Vagina (tissue), 2 donors: ENCODE results near the gene CASQ2. TPM values are rescaled to one million over a fixed set of nuclear protein-coding genes. Genes with fewer than 3 reads are reported as not detected.

Experiments
- DNase-seq, 2 donors: peaks; one replicate each; pipeline ENCODE4 v3.0.0-alpha.2; 2017; ENCODE audit errors: extremely low spot score in 2 of 2
- H3K27ac ChIP-seq: fragments of 200-600 bp; sonication (generic); one replicate; pipeline ENCODE4 v1.5.1; 2019
- H3K27me3 ChIP-seq: fragments of 200-600 bp; sonication (generic); one replicate; pipeline ENCODE4 v1.5.1; 2019
- H3K36me3 ChIP-seq, 2 donors: fragments of 200-600 bp; sonication (generic); one replicate each; pipeline ENCODE4 v1.5.1; 2017 to 2019
- H3K4me1 ChIP-seq: fragments of 200-600 bp; sonication (generic); one replicate; pipeline ENCODE4 v1.5.1; 2019
- H3K4me3 ChIP-seq, 2 donors: fragments of 200-600 bp; sonication (generic); 1 replicate in 1 of 2; 2 replicates in 1 of 2; pipeline ENCODE4 v1.5.1; 2016 to 2019
- H3K9me3 ChIP-seq: fragments of 200-600 bp; sonication (generic); one replicate; pipeline ENCODE4 v1.5.1; 2019
- POLR2A ChIP-seq, 2 donors: fragments of 450-650 bp; IDR thresholded peaks; one replicate each; pipeline ENCODE4 v1.6.1; 2017; ENCODE audit warnings: antibody characterized with exemption in 2 of 2, mild to moderate bottlenecking in 2 of 2, moderate library complexity in 2 of 2
- POLR2AphosphoS5 ChIP-seq, 2 donors: sonication (generic); formaldehyde crosslinking; IDR thresholded peaks; one replicate each; pipeline ENCODE4 v1.9.0; 2017; ENCODE audit warnings: antibody characterized with exemption in 2 of 2, mild to moderate bottlenecking in 2 of 2, low read depth in 1 of 2; ENCODE audit not compliant: insufficient read depth in 1 of 2
- intact Hi-C: fragments of 100-400 bp; cut with DNase I; formaldehyde crosslinking; loops from one replicate; pipeline ENCODE4 v1.15.1; 2023
- total RNA-seq: library from RNA; depleted of rRNA; stranded (reverse); fragments of >200 nt; gene quantifications from one replicate; pipeline ENCODE4 v1.2.3, GENCODE V29; 2016
- TF ChIP-seq, protein P1 (sequence below), 3 experiments: fragments of 450-650 bp in 2 of 3; fragments of 200-600 bp in 1 of 3; sonication (generic) in 1 of 3; IDR thresholded peaks; one replicate each; pipeline ENCODE4 v1.5.1; 2017 to 2019; ENCODE audit warnings: antibody characterized with exemption in 3 of 3, mild to moderate bottlenecking in 2 of 3, moderate library complexity in 2 of 3

The CASQ2 gene
- total RNA-seq, 1 donor from 2014 or later: 3.2 TPM

DNA sequence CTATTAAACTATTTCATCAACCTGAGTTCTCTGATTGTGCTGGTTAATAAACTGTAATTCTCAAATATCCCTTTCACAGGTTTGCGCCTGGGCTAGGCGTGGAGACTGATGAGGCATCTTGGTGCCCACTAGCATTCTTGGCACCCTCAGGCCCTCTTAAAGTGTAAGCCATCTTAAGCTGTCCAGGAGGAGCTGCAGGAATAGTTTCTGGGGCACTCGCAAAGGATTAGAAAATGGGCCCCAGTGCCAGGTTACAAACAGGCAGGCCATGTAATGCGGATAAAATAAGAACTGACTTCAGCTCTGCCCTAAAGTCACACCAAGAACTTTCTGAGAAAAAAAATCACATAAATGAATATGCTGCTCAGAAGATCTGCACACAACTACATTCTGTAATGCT, 1.1 kb downstream of the CASQ2 start:
- Histone ChIP-seq H3K4me3 (peak overlapping the region in 1 of 2 donors; percentile 7), H3K36me3 (no peaks in the 10 kb centered on the region), H3K4me1 (peaks cover 7% of the 10 kb centered on the region), H3K27me3 (no peaks in the 10 kb centered on the region), H3K27ac (no peak overlapping the region), H3K9me3 (no peaks in the 10 kb centered on the region)
- DNase-seq: no peak
- TF ChIP-seq POLR2AphosphoS5 (IDR thresholded peaks at IDR 0.05; ENCODE audit: insufficient read depth in 1 of 2, low read depth in 1 of 2) (no peak), POLR2A (IDR thresholded peaks at IDR 0.05) (no peak)
- TF ChIP-seq, protein P1, sequence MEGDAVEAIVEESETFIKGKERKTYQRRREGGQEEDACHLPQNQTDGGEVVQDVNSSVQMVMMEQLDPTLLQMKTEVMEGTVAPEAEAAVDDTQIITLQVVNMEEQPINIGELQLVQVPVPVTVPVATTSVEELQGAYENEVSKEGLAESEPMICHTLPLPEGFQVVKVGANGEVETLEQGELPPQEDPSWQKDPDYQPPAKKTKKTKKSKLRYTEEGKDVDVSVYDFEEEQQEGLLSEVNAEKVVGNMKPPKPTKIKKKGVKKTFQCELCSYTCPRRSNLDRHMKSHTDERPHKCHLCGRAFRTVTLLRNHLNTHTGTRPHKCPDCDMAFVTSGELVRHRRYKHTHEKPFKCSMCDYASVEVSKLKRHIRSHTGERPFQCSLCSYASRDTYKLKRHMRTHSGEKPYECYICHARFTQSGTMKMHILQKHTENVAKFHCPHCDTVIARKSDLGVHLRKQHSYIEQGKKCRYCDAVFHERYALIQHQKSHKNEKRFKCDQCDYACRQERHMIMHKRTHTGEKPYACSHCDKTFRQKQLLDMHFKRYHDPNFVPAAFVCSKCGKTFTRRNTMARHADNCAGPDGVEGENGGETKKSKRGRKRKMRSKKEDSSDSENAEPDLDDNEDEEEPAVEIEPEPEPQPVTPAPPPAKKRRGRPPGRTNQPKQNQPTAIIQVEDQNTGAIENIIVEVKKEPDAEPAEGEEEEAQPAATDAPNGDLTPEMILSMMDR (IDR thresholded peaks at IDR 0.05): no peak
- intact Hi-C loops: no loop called here

DNA sequence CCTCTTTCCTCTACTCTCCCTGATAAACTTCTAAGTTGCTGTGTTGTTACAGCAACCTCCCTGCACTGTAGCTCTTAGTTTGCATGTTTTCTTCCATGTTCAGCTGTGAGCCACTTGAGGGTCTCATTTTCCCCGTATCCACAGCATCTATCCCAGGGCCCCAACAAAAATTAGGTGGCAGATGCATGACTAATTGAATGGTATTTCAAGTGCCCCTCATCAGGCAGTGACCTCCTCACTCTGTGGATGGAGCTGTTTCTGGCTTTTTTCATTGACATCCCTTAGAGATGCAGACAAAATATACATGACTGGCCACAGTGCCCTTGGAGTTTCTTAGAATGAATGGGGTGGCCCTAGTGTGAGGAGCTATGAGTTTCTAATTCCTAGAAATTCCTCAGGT, 3.4 kb downstream of the CASQ2 start:
- intact Hi-C loops: no loop called here
- TF ChIP-seq POLR2AphosphoS5 (IDR thresholded peaks at IDR 0.05; ENCODE audit: insufficient read depth in 1 of 2, low read depth in 1 of 2) (no peak), POLR2A (IDR thresholded peaks at IDR 0.05) (no peak)
- TF ChIP-seq, protein P1 (IDR thresholded peaks at IDR 0.05): no peak
- no peak overlapping the region for H3K4me3 ChIP-seq

DNA sequence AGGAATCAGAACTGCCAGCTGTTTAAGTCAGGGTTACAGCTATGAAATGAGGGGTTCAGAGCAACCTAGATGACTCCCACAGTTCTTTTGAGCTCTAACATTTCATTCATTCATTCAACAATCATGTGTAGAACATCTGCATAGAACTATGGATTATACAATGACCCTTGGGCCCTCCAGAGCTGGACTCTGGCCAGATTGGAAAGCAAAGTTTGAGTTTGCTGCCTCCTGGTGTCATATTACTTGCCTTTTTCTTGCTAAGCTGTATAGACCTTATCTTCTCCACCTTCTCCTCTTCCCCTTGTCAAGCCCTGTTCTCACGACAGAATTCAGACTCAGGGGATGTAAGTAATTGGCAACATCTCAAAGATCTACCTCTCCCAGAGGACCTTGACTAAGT, 4.0 kb downstream of the CASQ2 start:
- TF ChIP-seq, protein P1 (IDR thresholded peaks at IDR 0.05): peak in 1 of 3 experiments; percentile 19
- TF ChIP-seq POLR2A (IDR thresholded peaks at IDR 0.05) (no peak), POLR2AphosphoS5 (IDR thresholded peaks at IDR 0.05; ENCODE audit: insufficient read depth in 1 of 2, low read depth in 1 of 2) (no peak)
- H3K9me3 ChIP-seq: no peaks in the 10 kb centered on the region
- intact Hi-C loops: no loop called here
- no peaks in the 10 kb centered on the region for H3K4me1 ChIP-seq
- no peak overlapping the region for H3K4me3 ChIP-seq
- H3K27me3 ChIP-seq: no peaks in the 10 kb centered on the region
- no peaks in the 10 kb centered on the region for H3K36me3 ChIP-seq
- peak in 1 of 2 donors; percentile 22 for DNase-seq
- H3K27ac ChIP-seq: no peak overlapping the region

More for the DNA sequence above, 3.4 kb downstream of the CASQ2 start:
- Histone ChIP-seq H3K27ac (no peak overlapping the region), H3K9me3 (no peaks in the 10 kb centered on the region), H3K36me3 (no peaks in the 10 kb centered on the region), H3K27me3 (no peaks in the 10 kb centered on the region), H3K4me1 (no peaks in the 10 kb centered on the region)
- DNase-seq: peak in 1 of 2 donors; percentile 16

DNA sequence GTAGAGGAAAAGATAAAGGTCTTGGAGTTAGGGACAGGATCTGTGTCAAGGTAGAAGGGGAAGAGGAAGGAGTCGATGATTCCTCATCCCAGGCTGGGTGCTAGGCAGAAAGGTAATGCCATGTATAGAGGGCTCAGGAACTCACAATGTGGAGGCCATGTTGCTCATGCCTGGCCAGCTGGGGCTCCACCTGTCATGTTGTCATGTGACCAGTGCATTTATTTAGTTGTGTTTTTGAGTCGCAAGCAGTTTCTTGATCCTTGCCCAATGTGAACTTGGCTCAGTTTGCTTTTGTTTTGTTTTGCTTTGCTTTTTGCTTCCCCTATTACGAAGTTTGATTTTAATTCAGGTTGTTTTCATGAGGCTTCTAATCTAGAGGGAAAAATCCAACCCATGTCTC, 5.7 kb downstream of the CASQ2 start:
- no peaks in the 10 kb centered on the region for H3K4me1 ChIP-seq
- intact Hi-C loops: no loop called here
- H3K36me3 ChIP-seq: no peaks in the 10 kb centered on the region
- no peaks in the 10 kb centered on the region for H3K9me3 ChIP-seq
- H3K27me3 ChIP-seq: no peaks in the 10 kb centered on the region
- TF ChIP-seq, protein P1 (IDR thresholded peaks at IDR 0.05): no peak
- TF ChIP-seq POLR2AphosphoS5 (IDR thresholded peaks at IDR 0.05; ENCODE audit: insufficient read depth in 1 of 2, low read depth in 1 of 2): no peak
- no peak for TF ChIP-seq POLR2A (IDR thresholded peaks at IDR 0.05)
- H3K27ac ChIP-seq: no peak overlapping the region
- H3K4me3 ChIP-seq: no peak overlapping the region
- peak in 1 of 2 donors; percentile 25 for DNase-seq

DNA sequence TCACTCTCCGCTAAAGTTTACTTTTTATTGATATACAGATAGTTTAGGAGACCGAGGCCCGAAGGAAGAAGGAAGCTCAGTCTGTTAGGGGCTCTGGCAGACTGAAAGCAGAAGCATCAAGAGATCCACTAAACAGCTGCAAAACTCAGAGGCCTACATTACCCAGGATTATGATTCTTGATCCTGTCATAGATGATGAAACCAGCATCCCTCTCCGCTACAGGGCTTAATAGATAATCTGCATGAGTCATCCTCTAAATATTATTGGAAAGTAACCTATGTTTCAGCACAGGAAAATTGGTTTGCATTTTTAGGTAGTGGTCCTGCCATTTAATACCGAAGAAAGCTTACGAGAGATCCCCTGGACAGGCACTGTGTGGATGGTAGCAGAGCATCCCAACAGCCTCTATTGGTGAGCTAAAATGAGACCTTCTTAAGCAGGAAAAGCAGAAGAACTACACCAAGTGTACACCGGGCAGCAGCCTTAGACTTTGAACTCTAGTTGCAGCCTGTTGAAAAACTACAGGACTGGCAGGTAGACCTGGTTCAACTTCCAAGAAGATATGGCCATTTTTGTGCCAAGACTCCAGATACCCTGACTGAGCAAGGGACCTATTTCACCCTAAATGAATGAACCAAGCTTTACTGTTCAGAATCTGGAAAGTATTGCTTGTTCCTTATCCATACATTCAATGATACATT, 6.8 kb downstream of the CASQ2 start:
- TF ChIP-seq, protein P1 (IDR thresholded peaks at IDR 0.05): no peak
- H3K4me3 ChIP-seq: no peak overlapping the region
- no peak overlapping the region for H3K27ac ChIP-seq
- intact Hi-C loops: no loop called here
- no peaks in the 10 kb centered on the region for H3K4me1 ChIP-seq
- peak in 1 of 2 donors; percentile 12 for DNase-seq
- no peaks in the 10 kb centered on the region for H3K27me3 ChIP-seq
- H3K9me3 ChIP-seq: no peaks in the 10 kb centered on the region
- H3K36me3 ChIP-seq: no peaks in the 10 kb centered on the region
